KMS-11 (cell line): ENCODE measurements around the gene VWF.

Experiments
- H2AFZ ChIP-seq: fragments of 200-600 bp; sonication (generic); 2 replicates; pipeline ENCODE4 v1.6.1; 2016; ENCODE audit warnings: antibody characterized with exemption, mixed run types, low read depth
- H3K27ac ChIP-seq: fragments of 200-600 bp; sonication (generic); 2 replicates; pipeline ENCODE4 v1.6.1; 2016; ENCODE audit warnings: mild to moderate bottlenecking, mixed run types
- H3K27me3 ChIP-seq: fragments of 200-600 bp; sonication (generic); 2 replicates; pipeline ENCODE4 v1.6.1; 2017; ENCODE audit warnings: mild to moderate bottlenecking, low read depth, mixed run types, moderate library complexity; ENCODE audit not compliant: insufficient read depth
- H3K36me3 ChIP-seq: fragments of 200-600 bp; sonication (generic); 2 replicates; pipeline ENCODE4 v1.6.1; 2017; ENCODE audit warnings: mild to moderate bottlenecking, mixed run types; ENCODE audit not compliant: insufficient read depth
- H3K4me1 ChIP-seq: fragments of 200-600 bp; sonication (generic); 2 replicates; pipeline ENCODE4 v1.6.1; 2016; ENCODE audit warnings: mild to moderate bottlenecking, low read depth, mixed run types; ENCODE audit not compliant: poor library complexity, severe bottlenecking
- H3K4me2 ChIP-seq: fragments of 200-600 bp; sonication (generic); 2 replicates; pipeline ENCODE4 v1.7.0; 2016; ENCODE audit warnings: mild to moderate bottlenecking, mixed run types
- H3K4me3 ChIP-seq: fragments of 200-600 bp; sonication (generic); IDR thresholded peaks from 2 replicates; pipeline ENCODE4 v1.6.1; 2017; ENCODE audit warnings: low read depth, low read length, mixed read lengths; ENCODE audit not compliant: insufficient read depth
- H3K79me2 ChIP-seq: fragments of 200-600 bp; sonication (generic); 2 replicates; pipeline ENCODE4 v1.6.1; 2016; ENCODE audit warnings: low read depth, mixed run types; ENCODE audit not compliant: insufficient read depth
- H3K9ac ChIP-seq: fragments of 200-600 bp; sonication (generic); 2 replicates; pipeline ENCODE4 v1.6.1; 2016; ENCODE audit warnings: mild to moderate bottlenecking, mixed run types
- H4K20me1 ChIP-seq: fragments of 200-600 bp; sonication (generic); 2 replicates; pipeline ENCODE4 v1.6.1; 2016; ENCODE audit warnings: mild to moderate bottlenecking, mixed run types; ENCODE audit not compliant: insufficient read depth
- TF ChIP-seq, protein P1 (sequence below): fragments of 200-600 bp; sonication (generic); conservative IDR thresholded peaks from 2 replicates; pipeline ENCODE4 v1.6.1; 2017; ENCODE audit warnings: low read depth, mild to moderate bottlenecking, antibody characterized with exemption, low read length, moderate library complexity, mixed read lengths

The VWF gene

GRCh38 chr12:6096527-6096926 lies 27.9 kb downstream of the VWF start:
- Histone ChIP-seq H4K20me1 (no peaks in the 10 kb centered on the region), H3K79me2 (no peaks in the 10 kb centered on the region), H3K27me3 (no peaks in the 10 kb centered on the region), H3K4me1 (no peaks in the 10 kb centered on the region), H3K36me3 (no peaks in the 10 kb centered on the region), H3K4me3 (no peak overlapping the region), H2AFZ (no peak overlapping the region), H3K27ac (no peak overlapping the region), H3K4me2 (no peak overlapping the region), H3K9ac (no peak overlapping the region)
- TF ChIP-seq, protein P1, sequence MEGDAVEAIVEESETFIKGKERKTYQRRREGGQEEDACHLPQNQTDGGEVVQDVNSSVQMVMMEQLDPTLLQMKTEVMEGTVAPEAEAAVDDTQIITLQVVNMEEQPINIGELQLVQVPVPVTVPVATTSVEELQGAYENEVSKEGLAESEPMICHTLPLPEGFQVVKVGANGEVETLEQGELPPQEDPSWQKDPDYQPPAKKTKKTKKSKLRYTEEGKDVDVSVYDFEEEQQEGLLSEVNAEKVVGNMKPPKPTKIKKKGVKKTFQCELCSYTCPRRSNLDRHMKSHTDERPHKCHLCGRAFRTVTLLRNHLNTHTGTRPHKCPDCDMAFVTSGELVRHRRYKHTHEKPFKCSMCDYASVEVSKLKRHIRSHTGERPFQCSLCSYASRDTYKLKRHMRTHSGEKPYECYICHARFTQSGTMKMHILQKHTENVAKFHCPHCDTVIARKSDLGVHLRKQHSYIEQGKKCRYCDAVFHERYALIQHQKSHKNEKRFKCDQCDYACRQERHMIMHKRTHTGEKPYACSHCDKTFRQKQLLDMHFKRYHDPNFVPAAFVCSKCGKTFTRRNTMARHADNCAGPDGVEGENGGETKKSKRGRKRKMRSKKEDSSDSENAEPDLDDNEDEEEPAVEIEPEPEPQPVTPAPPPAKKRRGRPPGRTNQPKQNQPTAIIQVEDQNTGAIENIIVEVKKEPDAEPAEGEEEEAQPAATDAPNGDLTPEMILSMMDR: no peak

DNA sequence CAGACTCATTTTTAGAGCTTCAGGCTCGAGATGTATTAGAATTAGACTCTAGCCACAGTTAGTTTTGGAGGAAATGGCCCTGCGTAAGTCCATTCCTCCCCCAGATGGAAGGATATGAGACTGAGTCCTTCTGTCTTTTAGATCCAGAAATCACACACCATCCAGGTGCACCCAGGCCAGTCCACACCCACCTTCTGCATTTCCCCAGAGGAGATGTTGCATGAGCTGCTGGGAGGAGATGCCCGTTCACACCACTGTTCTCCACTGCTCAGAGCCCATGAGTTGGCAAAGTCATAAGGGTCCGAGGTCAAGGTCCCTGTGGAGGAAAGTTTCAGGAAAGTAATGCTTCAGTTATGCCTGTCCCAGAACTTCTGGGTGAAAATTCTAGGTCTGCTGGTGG lies 29.2 kb downstream of the VWF start:
- no peaks in the 10 kb centered on the region for H3K36me3 ChIP-seq
- no peaks in the 10 kb centered on the region for H3K79me2 ChIP-seq
- H3K9ac ChIP-seq: no peak overlapping the region
- H3K4me1 ChIP-seq: no peaks in the 10 kb centered on the region
- no peak overlapping the region for H3K27ac ChIP-seq
- no peak overlapping the region for H2AFZ ChIP-seq
- H3K4me2 ChIP-seq: no peak overlapping the region
- no peaks in the 10 kb centered on the region for H4K20me1 ChIP-seq
- TF ChIP-seq, protein P1: no peak
- H3K4me3 ChIP-seq: no peak overlapping the region
- H3K27me3 ChIP-seq: no peaks in the 10 kb centered on the region

DNA sequence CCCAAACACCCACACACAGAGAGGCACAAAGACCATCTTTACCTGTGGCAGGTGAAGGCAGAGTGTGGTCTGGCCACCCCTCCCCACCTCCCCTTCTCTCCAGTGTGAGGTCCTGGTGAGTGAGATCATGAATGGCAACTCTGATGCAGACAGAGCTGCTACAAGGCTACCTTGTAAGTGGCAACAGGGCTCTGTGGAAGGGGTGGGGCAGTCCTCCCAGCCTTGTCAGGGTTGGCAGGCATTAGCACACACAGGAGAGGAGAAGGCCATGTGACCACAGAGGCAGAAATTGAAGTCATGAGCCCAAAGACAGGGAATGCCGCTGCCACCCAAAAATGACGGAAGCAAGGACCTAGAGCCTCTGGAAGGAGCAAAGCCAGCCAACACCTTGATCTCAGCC lies 30.7 kb downstream of the VWF start:
- Histone ChIP-seq H3K4me2 (no peak overlapping the region), H2AFZ (no peak overlapping the region), H3K4me3 (no peak overlapping the region), H3K4me1 (no peaks in the 10 kb centered on the region), H3K9ac (no peak overlapping the region), H3K79me2 (no peaks in the 10 kb centered on the region), H3K27me3 (no peaks in the 10 kb centered on the region), H3K27ac (no peak overlapping the region), H4K20me1 (no peaks in the 10 kb centered on the region), H3K36me3 (no peaks in the 10 kb centered on the region)
- TF ChIP-seq, protein P1: no peak

DNA sequence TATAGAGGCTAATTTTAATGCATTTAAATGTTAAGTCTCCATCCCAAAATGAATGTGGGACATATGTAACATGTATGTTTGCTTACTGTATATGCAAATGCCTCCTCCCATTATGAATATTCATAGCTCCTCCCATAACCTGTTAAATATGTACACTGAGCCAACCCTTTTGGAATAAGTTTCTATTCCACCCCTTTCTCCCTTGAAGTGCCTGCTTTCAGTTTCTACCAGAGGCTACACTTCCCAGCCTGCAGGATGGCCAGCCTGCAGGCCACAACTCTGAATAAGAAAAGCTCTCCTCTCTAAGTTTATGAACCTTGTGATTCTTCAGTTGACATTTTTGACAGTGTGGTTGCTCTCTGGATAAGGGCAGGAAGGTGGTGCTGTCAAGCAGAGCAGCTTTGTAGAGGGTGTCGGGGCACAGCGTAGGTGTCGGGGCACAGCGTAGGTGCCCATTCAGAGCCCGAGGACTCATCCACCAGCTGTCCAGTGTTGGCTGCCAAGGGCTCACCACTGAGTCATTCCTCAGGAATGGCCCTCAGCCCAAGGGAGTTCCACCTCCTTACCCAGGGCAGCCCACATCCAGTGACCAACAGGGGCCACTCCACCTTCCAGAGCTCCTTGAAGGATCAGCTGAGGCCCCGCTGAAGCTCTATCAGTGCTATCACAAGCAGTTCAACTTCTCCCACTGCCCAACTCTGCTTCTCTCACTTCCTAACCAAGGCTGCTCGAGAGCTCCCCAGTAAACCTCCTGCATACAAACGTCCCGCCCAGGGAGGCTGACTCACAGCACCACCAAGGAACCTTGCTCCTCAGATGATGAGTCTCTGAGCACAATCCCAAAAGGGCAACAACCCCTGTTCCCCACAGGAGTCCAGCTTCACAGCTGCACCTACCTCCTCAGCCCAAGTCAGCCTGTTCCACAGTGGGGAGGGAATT lies 31.4 kb downstream of the VWF start:
- TF ChIP-seq, protein P1: no peak
- Histone ChIP-seq H3K9ac (no peak overlapping the region), H3K4me1 (no peaks in the 10 kb centered on the region), H4K20me1 (no peaks in the 10 kb centered on the region), H3K4me3 (no peak overlapping the region), H3K36me3 (no peaks in the 10 kb centered on the region), H3K4me2 (no peak overlapping the region), H3K79me2 (no peaks in the 10 kb centered on the region), H2AFZ (no peak overlapping the region), H3K27me3 (no peaks in the 10 kb centered on the region), H3K27ac (no peak overlapping the region)
